K562 (cell line): ENCODE measurements around the gene ZMYND8. TPM values are rescaled to one million over a fixed set of nuclear protein-coding genes. Genes with fewer than 3 reads are reported as not detected.

Experiments
- NR2C1 ChIP-seq, 2 experiments: fragments of 450-650 bp; IDR thresholded peaks; 2 replicates each; pipeline ENCODE4 v1.6.1; 2017; ENCODE audit warnings: mild to moderate bottlenecking in 2 of 2, antibody characterized with exemption in 1 of 2, inconsistent platforms in 1 of 2, missing compliant biosample characterization in 1 of 2, missing genetic modification characterization in 1 of 2
- RAD21 ChIP-seq, 2 experiments: fragments of 250-450 bp in 1 of 2; fragments of 450-650 bp in 1 of 2; sonication (Bioruptor Pico) in 1 of 2; formaldehyde crosslinking in 1 of 2; IDR thresholded peaks in 1 of 2; conservative IDR thresholded peaks in 1 of 2; 2 replicates each; pipeline versions ENCODE4 v1.4.0 to v1.8.0; 2020 to 2022; ENCODE audit warnings: mild to moderate bottlenecking in 2 of 2, moderate library complexity in 1 of 2
- REST ChIP-seq, 2 experiments: fragments of 450-650 bp; formaldehyde crosslinking in 1 of 2; IDR thresholded peaks; 2 replicates each; pipeline versions ENCODE4 v1.4.0 to v1.6.1; 2014 to 2020; ENCODE audit warnings: mild to moderate bottlenecking in 2 of 2, borderline replicate concordance in 1 of 2, low read depth in 1 of 2
- USF2 ChIP-seq: sonication (generic); formaldehyde crosslinking; IDR thresholded peaks from 2 replicates; pipeline ENCODE4 v1.5.0; 2020; ENCODE audit warnings: missing genetic modification reagents
- ZBTB11 ChIP-seq, 3 experiments: fragments of 200-800 bp in 1 of 3; fragments of 250-450 bp in 1 of 3; fragments of 450-650 bp in 1 of 3; sonication (Bioruptor Pico) in 1 of 3; sonication (Bioruptor generic) in 1 of 3; formaldehyde crosslinking in 1 of 3; IDR thresholded peaks; 2 replicates each; pipeline versions ENCODE4 v1.6.1 to v1.8.0; 2016 to 2022; ENCODE audit warnings: mild to moderate bottlenecking in 2 of 3, missing genetic modification characterization in 2 of 3, missing compliant biosample characterization in 1 of 3, moderate library complexity in 1 of 3
- polyA plus RNA-seq, 8 experiments: library from polyadenylated mRNA; depleted of rRNA in 4 of 8; stranded (reverse) in 5 of 8; unstranded in 3 of 8; fragments of >200 nt; fragmentation: Nextera tagmentation in 2 of 8; fragmentation: Illumina TruSeq in 1 of 8; extraction: Ambion mirVana in 2 of 8; extraction: Trizol in 1 of 8; gene quantifications; 2 replicates each; pipeline versions ENCODE4 v1.2.1 to v1.2.3, GENCODE V29; 2011 to 2014; ENCODE audit warnings: inconsistent platforms in 1 of 8, missing spikeins in 1 of 8
- total RNA-seq, 7 experiments: library from RNA; depleted of rRNA in 6 of 7; stranded (reverse); fragments of >200 nt in 6 of 7; fragmentation: Illumina TruSeq in 2 of 7; extraction: Trizol in 2 of 7; gene quantifications; 2 replicates each; pipeline versions ENCODE4 v1.2.1 to v1.2.3, GENCODE V29; 2011 to 2021; ENCODE audit warnings: low replicate concordance in 1 of 7

The ZMYND8 gene
- total and polyA plus RNA-seq, 9 of the 15 experiments (the other 6 are each of a cell fraction or from before 2014, with no cell fraction given), result 31.8 to 148 (median 71.9) TPM

GRCh38 chr20:47296950-47297349, 59.5 kb downstream of the ZMYND8 start (continued):
- TF ChIP-seq ZBTB11 (CRISPR knock-in tag; IDR thresholded peaks at IDR 0.05) (0 out of 6 replicates have a peak, but pooled peaks of 1 of the 3 experiments have one; percentile 40), USF2 (CRISPR knock-in tag) (no peak), RAD21 (CRISPR knock-in tag; conservative IDR thresholded peaks at IDR 0.05 in 1 of 2, IDR thresholded peaks at IDR 0.05 in 1 of 2) (peak; percentile 23 to 68; a peak in 3 of 4 replicates), NR2C1 (IDR thresholded peaks at IDR 0.05) (no peak), NR2C1 (tag; IDR thresholded peaks at IDR 0.05) (no peak), REST (IDR thresholded peaks at IDR 0.05; ENCODE audit: borderline replicate concordance) (peak; percentile 72; the same call in 1 of the 2 replicates), REST (CRISPR knock-in tag; IDR thresholded peaks at IDR 0.05; ENCODE audit: low read depth) (no peak)
- TF ChIP-seq, all 486 proteins: peak for 6
